8988T (cell line): ENCODE data around the gene CALHM3.

Experiments
- DNase-seq: peaks from one replicate; pipeline ENCODE4 v3.0.0; 2011

Gene CALHM3

GRCh38 chr10:103448746-103449145, 30.3 kb downstream of the CALHM3 start:
- no peak for DNase-seq

DNA sequence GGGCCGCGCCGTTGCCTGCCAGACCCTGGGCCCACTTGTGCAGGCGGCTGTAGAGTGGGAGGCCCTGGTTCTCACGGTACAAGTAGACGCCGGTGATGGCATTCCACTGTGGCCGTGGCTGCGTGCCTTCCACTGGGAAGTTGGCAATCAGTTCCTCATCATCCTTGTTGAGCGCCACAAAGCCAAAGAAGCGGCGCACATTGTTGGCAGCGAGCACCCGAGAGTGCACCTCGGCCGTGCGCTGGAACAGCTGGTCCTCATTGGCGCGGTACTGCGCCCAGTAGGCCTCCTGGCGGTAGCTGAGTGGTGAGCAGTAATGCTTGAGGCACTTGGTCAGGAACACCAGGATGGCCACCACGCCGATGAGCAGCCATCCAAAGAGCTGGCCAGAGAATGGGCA, 31.9 kb downstream of the CALHM3 start:
- DNase-seq, result no peak

DNA sequence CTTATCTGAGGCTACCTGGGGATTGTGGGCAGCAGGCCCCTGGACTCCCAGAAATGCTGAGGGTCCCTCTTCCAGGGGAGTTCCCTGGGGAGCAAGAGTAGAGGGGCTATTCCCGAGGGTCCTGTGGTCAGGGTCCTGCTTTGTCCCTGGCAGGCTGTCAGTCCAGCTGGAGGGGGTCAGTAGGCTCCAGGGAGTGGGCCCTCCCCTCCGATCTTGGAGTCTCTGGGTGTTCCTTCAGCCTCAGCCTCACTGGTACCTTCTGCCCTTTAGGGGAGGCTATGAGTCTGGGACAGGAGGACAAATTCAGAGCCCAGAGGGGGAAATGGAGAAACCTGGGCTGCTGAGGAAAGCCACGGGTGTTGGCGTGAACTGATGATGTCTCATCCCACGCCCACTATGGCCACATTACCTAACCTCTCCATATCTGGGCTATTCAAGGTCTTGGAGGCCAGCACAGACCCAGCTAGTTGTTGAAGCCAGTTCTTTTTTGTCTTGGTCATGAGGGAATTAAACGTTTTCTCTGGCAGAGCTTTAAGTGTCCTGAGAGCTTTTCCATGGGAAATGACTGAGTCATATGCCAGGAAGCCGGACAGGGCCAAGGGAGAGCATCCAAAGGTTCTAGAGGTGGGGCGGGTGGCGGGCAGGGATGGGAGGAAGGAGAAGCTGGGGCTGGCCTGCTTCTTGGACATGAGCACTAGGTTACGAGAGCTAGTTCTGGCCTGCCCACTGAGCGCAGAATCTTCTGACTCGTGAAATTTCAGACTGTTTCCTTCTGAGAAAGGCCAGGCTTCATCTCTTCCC, 33.1 kb downstream of the CALHM3 start:
- DNase-seq, result no peak

DNA sequence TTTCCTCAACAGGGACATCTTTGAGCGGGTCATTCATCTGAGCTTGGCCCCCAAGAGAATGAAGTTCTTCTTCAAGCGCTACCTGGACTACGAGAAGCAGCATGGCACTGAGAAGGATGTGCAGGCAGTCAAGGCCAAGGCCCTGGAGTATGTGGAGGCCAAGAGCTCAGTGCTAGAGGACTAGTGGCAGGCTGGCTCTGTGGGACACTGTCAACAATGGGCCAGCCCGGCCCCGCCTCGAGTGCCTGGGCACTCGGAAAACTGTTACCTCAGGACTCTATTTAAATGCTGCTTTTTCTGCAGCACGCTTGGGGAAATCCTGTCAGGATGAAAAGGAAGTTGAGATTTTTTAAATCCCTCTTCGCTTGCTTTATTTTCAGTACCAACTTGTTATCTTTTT, 33.7 kb downstream of the CALHM3 start:
- DNase-seq, result no peak

DNA sequence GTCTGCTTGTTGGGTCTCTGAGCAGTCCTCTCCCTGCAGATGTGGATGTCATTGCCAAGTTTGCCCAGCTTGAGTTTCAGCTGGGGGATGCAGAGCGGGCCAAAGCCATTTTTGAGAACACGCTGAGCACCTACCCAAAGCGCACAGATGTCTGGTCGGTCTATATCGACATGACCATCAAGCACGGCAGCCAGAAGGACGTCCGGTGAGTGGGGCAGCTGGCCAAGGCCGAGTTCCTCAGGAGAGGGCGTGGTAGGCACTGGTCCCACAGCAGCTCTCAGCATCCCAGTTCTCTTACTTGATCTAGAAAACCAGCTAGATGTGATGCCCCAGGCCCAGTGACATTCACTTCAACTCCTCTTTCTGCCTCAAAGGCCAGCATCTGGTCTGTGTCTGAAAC, 34.6 kb downstream of the CALHM3 start:
- no peak for DNase-seq

GRCh38 chr10:103443475-103444185, 35.4 kb downstream of the CALHM3 start:
- no peak for DNase-seq

- no peak for DNase-seq
These were observed 37.0 kb downstream of the CALHM3 start for GRCh38 chr10:103442031-103442461.

GRCh38 chr10:103441611-103442010, 37.4 kb downstream of the CALHM3 start:
- DNase-seq, result no peak

DNA sequence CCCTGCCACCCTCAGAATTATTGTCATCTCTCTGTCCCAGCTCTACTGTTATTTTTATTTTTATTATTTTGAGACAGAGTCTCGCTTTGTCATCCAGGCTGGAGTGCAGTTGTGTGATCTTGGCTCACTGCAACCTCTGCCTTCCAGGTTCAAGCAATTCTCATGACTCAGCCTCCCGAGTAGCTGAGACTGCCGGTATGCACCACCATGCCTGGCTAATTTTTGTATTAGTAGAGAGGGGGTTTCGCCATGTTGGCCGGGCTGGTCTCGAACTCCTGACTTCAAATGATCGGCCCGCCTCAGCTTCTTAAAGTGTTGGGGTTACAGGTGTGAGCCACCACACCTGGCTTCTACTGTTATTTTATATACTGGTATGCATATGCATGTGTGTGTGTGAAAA, 37.8 kb downstream of the CALHM3 start:
- DNase-seq, result no peak

DNA sequence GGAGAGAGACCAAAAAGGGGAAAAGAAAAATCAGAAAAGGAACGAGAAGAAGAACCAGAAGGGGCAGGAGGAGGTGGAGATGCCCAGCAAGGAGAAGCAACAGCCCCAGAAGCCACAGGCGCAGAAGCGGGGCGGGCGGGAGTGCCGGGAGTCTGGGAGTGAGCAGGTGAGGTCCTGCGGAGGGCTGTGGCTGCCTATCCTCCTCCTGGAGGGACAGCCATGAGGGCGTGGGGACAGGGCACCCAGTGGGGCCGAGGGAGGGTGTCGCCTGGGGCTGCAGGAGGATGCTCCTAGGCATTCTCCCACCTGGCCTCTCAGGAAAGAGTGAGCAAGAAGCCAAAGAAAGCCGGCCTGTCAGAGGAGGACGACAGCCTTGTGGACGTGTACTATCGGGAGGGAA, 38.6 kb downstream of the CALHM3 start:
- DNase-seq, result no peak

- no peak for DNase-seq
These were observed 39.3 kb downstream of the CALHM3 start for GRCh38 chr10:103439776-103440175.

- DNase-seq, result no peak
These were observed 45.2 kb downstream of the CALHM3 start for GRCh38 chr10:103433858-103434257.

DNA sequence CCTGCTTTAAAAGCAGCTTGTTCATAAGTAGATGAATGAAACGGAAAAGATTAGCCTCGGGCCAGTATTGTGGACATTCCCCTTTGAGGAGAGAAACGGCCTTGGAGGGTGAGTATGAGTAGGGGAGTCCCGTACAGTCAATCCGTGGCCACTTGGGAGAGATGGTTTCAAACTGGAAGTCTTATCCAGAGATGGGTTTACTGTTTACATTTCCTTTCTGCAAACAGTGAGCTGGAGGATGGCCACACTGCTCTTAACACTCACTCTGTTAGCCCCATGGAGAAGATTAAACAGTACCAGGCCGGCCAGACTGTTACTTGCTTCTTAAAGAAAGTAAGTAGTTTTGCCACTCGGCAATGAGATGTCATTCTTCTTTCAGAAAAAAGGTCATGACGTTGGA, 47.1 kb downstream of the CALHM3 start:
- DNase-seq, result no peak

GRCh38 chr10:103429647-103430046, 49.4 kb downstream of the CALHM3 start:
- DNase-seq, result no peak

DNA sequence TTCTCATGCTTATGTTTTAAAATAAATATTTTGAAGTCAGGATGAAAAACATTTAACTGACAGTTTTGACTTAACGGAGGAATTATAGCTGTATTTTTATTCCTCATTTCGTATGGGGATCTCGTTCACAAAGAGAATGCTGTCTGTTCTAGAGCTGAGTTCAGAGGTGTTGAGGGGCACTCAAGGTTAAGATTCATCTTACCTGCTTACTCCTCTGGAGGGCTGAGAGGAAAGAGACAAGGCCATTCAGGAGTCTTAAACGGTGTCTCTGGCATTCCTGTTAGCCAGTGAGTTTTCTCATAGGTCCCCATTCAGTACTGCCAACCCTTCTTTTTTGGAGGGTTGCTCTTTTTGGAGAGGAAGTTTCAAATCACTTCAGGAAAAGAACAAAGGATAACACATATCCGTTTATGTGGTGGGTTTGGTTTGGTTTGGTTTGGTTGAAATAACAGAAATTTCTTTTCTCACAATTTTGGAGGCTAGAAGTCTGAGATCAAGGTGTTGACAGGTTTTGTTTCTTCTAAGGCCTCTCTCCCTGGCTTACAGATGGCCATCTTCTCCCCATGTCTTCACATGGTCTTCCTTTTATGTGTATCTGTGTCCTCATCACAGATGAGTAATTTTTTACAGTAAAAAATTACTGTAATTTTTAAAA, 49.9 kb downstream of the CALHM3 start:
- no peak for DNase-seq

DNA sequence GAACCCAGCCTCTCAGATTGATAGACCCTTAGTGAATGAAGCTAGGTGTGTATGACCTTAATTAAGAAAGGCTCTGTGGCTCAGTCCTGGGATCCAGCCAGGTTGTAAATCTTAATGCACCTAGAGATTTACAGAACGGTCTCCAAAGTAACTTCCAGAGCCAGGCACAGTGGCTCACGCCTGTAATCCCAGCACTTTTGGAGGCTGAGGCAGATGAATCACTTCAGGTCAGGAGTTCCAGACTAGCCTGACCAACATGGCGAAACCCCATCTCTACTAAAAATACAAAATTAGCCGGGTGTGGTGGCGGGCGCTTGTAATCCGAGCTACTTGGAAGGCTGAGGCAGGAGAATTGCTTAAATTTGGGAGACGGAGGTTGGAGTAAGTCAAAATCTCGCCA, 51.2 kb downstream of the CALHM3 start:
- no peak for DNase-seq

DNA sequence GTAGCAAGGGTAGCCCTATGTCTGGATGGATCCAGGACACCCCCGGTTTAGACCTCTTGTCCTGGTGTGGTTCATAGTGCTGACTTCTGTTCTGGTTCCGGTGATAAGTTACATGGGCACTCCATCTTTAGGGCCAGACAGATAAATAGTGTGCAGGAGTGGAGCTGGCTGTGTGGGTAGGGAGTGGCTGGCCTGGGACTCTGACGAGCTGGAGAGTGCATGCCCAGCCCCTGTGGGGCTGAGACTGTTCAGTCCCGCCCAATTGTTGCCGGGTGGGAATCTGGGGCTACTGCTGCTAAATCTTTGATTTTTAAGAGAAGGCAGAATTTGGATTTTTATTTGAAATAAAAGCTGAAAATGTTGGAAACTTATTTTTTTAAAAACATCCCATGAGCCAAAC, 55.3 kb downstream of the CALHM3 start:
- DNase-seq, result no peak
